Panc1 (cell line): ENCODE data around the gene ABHD2. TPM values are rescaled to one million over a fixed set of nuclear protein-coding genes. Genes with fewer than 3 reads are reported as not detected.

Experiments
- ATAC-seq: fragments of 200-7000 bp; cut with Tn5 transposase; 2 replicates; pipeline ENCODE4 v1.9.1; 2020; ENCODE audit warnings: mild to moderate bottlenecking, moderate library complexity
- BruUV-seq: library from RNA; stranded (reverse); fragments of 400-500 nt; replicated peaks from 2 replicates; lab custom pipeline; 2021; lab: Mats Ljungman, UMichigan
- CTCF ChIA-PET: fragments of 300-600 bp; sonication (Branson Sonifier 250); formaldehyde crosslinking; loops from one replicate; lab custom pipeline; 2022; ENCODE audit warnings: antibody characterized with exemption; lab: Charles Lee
- POLR2A ChIA-PET: fragments of 300-600 bp; sonication (Branson Sonifier 250); formaldehyde crosslinking; loops from one replicate; lab custom pipeline; 2022; ENCODE audit warnings: antibody characterized with exemption; lab: Charles Lee
- DNase-seq: peaks from one replicate; pipeline ENCODE4 v3.0.0-alpha.2; 2010; ENCODE audit warnings: low read depth, low spot score
- H3K27ac ChIP-seq: 2 replicates; pipeline ENCODE4 v1.5.1; 2011; ENCODE audit warnings: mild to moderate bottlenecking, low read length, inconsistent platforms
- H3K27me3 ChIP-seq: fragments of 200-500 bp; sonication (Bioruptor generic); 2 replicates; pipeline ENCODE4 v1.6.0; 2014; ENCODE audit warnings: low read length, inconsistent platforms; ENCODE audit not compliant: control insufficient read depth, insufficient read depth
- H3K36me3 ChIP-seq: fragments of 200-500 bp; sonication (Bioruptor generic); 2 replicates; pipeline ENCODE4 v1.5.1; 2014; ENCODE audit warnings: inconsistent platforms, mild to moderate bottlenecking, low read length, moderate library complexity; ENCODE audit not compliant: control insufficient read depth, insufficient read depth
- H3K4me1 ChIP-seq: 2 replicates; pipeline ENCODE4 v1.5.1; 2011; ENCODE audit warnings: inconsistent platforms, mild to moderate bottlenecking, low read length, moderate library complexity; ENCODE audit not compliant: control insufficient read depth, insufficient read depth
- H3K4me3 ChIP-seq, 2 experiments: 2 replicates each; pipeline ENCODE4 v1.5.1; 2011 to 2012; ENCODE audit warnings: low read depth in 2 of 2, low read length in 2 of 2, mild to moderate bottlenecking in 2 of 2, inconsistent platforms in 1 of 2, moderate library complexity in 1 of 2
- H3K9me3 ChIP-seq: fragments of 200-500 bp; sonication (Bioruptor generic); 2 replicates; pipeline ENCODE4 v1.5.1; 2014; ENCODE audit warnings: low read depth, mild to moderate bottlenecking, inconsistent platforms, low read length, moderate library complexity; ENCODE audit not compliant: control insufficient read depth, insufficient read depth
- CTCF ChIP-seq: fragments of 450-650 bp; IDR thresholded peaks from 2 replicates; pipeline ENCODE4 v1.5.1; 2017; ENCODE audit warnings: mild to moderate bottlenecking
- POLR2AphosphoS5 ChIP-seq: IDR thresholded peaks from 2 replicates; pipeline ENCODE4 v1.6.1; 2012; ENCODE audit warnings: mild to moderate bottlenecking, low read depth, low read length, moderate library complexity
- REST ChIP-seq, 2 experiments: IDR thresholded peaks; 2 replicates each; pipeline ENCODE4 v1.6.1; 2011 to 2012; ENCODE audit warnings: low read depth in 2 of 2, control low read depth in 1 of 2, low read length in 1 of 2, mild to moderate bottlenecking in 1 of 2, moderate library complexity in 1 of 2; ENCODE audit not compliant: insufficient read depth in 1 of 2
- SIN3A ChIP-seq: IDR thresholded peaks from 2 replicates; pipeline ENCODE4 v1.6.1; 2012; ENCODE audit warnings: low read depth, mild to moderate bottlenecking, low read length, moderate library complexity, borderline replicate concordance; ENCODE audit not compliant: insufficient read depth
- TCF7L2 ChIP-seq: IDR thresholded peaks from 2 replicates; pipeline ENCODE4 v1.6.1; 2011; ENCODE audit warnings: mild to moderate bottlenecking, low read depth, low read length, inconsistent platforms
- in situ Hi-C: cut with HindIII; loops from 2 replicates; pipeline ENCODE4 v1.10.0; 2016; ENCODE audit warnings: low sequenced_read_pairs, low pct_unique_long_range_greater_than_20kb
- intact Hi-C: fragments of 100-400 bp; cut with micrococcal nuclease; formaldehyde crosslinking; loops from one replicate; pipeline ENCODE4 v1.10.0; 2022; ENCODE audit not compliant: unreplicated experiment
- total RNA-seq: library from RNA; stranded (reverse); gene quantifications from one replicate; pipeline ENCODE4 v1.2.1, GENCODE V29; 2021; ENCODE audit not compliant: unreplicated experiment

ABHD2 gene
- total RNA-seq, 1 experiment from 2014 or later = 95.0 TPM

GRCh38 chr15:89095073-89095472 is 6.8 kb downstream of the ABHD2 start:
- ATAC-seq (no peak), DNase-seq (no peak)
- H3K9me3 ChIP-seq = no peaks in the 10 kb centered on the region
- in situ Hi-C loops (no loop called here), intact Hi-C loops (no loop called here)
- no peaks in the 10 kb centered on the region for H3K36me3 ChIP-seq
- CTCF ChIA-PET = no interaction called here
- H3K4me1 ChIP-seq = peaks cover 73% of the 10 kb centered on the region
- no peaks in the 10 kb centered on the region for H3K27me3 ChIP-seq
- TF ChIP-seq CTCF (no peak), TCF7L2 (no peak), POLR2AphosphoS5 (no peak), SIN3A (no peak), REST (IDR thresholded peaks at IDR 0.05; ENCODE audit: insufficient read depth in 1 of 2, low read depth in 2 of 2, low read length in 1 of 2) (no peak)
- peak overlapping the region; percentile 66 for H3K27ac ChIP-seq
- H3K4me3 ChIP-seq = no peak overlapping the region
- BruUV-seq = no TSS peak
- POLR2A ChIA-PET = no interaction called here

- intact Hi-C loops (no loop called here), in situ Hi-C loops (no loop called here)
- no peak for ATAC-seq
- ChIA-PET POLR2A (no interaction called here), CTCF (no interaction called here)
- DNase-seq = no peak
- Histone ChIP-seq H3K4me1 (peaks cover 70% of the 10 kb centered on the region), H3K27me3 (no peaks in the 10 kb centered on the region), H3K9me3 (no peaks in the 10 kb centered on the region), H3K36me3 (no peaks in the 10 kb centered on the region), H3K4me3 (no peak overlapping the region), H3K27ac (peak overlapping the region; percentile 66)
- no TSS peak for BruUV-seq
- no peak for TF ChIP-seq POLR2AphosphoS5
- TF ChIP-seq CTCF = no peak
- TF ChIP-seq REST (IDR thresholded peaks at IDR 0.05; ENCODE audit: insufficient read depth in 1 of 2, low read depth in 2 of 2, low read length in 1 of 2) = no peak
- TF ChIP-seq TCF7L2 = no peak
These were observed 7.3 kb downstream of the ABHD2 start for GRCh38 chr15:89095556-89095955.
